ENCODE results near the gene CD70.
A peak's percentile ranks its signal among the peaks of the same experiment; 100 is the strongest.
"Not testable (repeated sequence)": the region's sequence is repeated elsewhere in the genome, so short reads cannot be mapped to it uniquely, and the experiment has no call there.

Gene CD70

DNA sequence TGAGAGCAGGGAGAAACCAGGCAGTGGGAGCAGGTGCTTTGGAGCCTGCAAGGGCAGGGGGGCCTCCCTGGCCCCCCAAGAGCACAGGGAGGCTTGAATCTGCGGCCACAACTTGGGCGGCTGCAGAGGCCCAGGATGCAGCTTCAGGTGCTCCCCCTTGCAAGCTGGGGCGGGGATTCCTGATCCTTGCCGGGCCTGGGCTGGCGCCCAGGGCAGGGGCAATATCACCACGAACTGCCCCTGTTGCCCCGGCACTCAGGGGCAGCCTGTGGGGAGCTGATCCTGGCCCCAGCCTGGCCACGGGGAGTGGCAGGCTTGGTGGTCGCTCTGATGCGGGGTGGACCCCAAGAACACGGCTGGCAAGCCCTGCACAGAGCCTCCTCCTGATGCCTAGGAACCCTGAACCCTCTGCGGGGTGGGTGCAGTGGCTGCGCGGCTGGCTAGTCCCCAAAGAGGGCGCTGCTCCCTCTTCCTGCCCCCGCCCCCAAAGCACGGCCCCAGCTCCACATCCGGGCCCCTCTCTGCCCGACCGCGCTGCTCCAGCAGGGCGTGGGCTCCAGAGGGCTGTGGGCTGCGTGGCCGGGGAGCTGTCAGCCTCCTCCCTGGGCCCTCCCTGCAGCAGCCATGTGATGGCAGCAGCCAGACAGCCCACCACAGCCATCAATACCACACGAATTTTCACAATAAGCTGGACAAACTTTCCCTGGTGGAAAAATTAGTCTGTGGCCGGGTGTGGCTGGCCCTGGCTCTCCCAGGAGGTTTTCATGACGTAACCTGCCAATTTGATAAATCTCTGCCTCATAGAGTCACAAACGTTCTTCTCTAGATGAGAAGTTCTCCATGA lies 39.1 kb downstream of the CD70 start:
- Histone ChIP-seq H3K27ac (ENCODE audit: low read depth in 2 of 2, low read length in 2 of 2) (no peak overlapping the region), H3K4me3 (ENCODE audit: low read length in 2 of 2) (peak overlapping the region in 1 of 2 donors; percentile 13), H3K36me3 (ENCODE audit: control insufficient read depth in 2 of 2, insufficient read depth in 2 of 2, low read length in 2 of 2) (no peaks in the 10 kb centered on the region), H3K4me1 (ENCODE audit: control insufficient read depth in 2 of 2, insufficient read depth in 2 of 2, low read length in 2 of 2) (no peaks in the 10 kb centered on the region), H3K9me3 (ENCODE audit: control insufficient read depth in 2 of 2, low read length in 2 of 2) (no peaks in the 10 kb centered on the region), H3K9ac (ENCODE audit: low read depth in 1 of 2, low read length in 2 of 2) (peak overlapping the region in 1 of 2 donors; percentile 14), H3K27me3 (ENCODE audit: control insufficient read depth in 2 of 2, insufficient read depth in 2 of 2, low read length in 2 of 2) (no peaks in the 10 kb centered on the region)

DNA sequence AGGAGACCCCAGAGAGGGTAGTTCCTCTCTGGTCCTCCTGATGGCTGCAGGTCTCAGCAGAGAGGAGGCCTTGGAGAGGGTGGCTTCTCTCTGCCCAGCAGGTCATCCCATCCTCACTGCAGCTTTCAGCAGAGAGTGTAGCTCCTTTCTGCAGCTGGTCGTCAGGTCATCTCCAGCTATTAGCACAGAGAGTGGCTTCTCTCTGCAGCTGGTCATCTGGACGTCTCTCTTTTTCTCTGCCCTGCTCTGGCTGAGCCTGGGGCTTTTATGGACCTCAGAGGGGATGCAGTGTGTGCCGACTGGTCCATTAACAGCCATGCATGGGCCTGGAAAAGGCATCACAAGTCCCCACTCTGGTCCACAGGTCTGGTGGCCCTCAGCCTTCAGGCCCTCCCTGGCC lies 39.9 kb downstream of the CD70 start:
- Histone ChIP-seq H3K9ac (ENCODE audit: low read depth in 1 of 2, low read length in 2 of 2) (no peak overlapping the region), H3K9me3 (ENCODE audit: control insufficient read depth in 2 of 2, low read length in 2 of 2) (no peaks in the 10 kb centered on the region), H3K27me3 (ENCODE audit: control insufficient read depth in 2 of 2, insufficient read depth in 2 of 2, low read length in 2 of 2) (no peaks in the 10 kb centered on the region), H3K4me3 (ENCODE audit: low read length in 2 of 2) (no peak overlapping the region), H3K27ac (ENCODE audit: low read depth in 2 of 2, low read length in 2 of 2) (no peak overlapping the region), H3K36me3 (ENCODE audit: control insufficient read depth in 2 of 2, insufficient read depth in 2 of 2, low read length in 2 of 2) (no peaks in the 10 kb centered on the region), H3K4me1 (ENCODE audit: control insufficient read depth in 2 of 2, insufficient read depth in 2 of 2, low read length in 2 of 2) (no peaks in the 10 kb centered on the region)

DNA sequence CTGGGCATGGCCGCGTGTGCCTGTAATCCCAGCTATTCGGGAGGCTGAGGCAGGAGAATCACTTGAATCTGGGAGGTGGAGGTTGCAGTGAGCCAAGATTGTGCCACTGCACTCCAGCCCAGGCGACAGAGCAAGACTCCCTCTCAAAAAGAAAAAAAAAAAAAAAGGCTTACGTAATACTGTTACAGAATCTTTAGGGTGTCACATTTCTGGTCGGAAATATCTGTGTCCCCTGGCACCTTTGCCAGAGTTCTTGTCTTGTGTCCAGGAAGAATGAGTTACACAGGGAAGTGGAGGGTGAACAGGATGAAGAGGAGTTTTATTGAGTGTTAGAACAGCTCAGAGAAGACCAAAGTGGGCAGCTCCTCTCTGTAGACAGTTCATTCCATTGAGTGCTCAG lies 40.3 kb downstream of the CD70 start:
- H3K27ac ChIP-seq (ENCODE audit: low read depth in 2 of 2, low read length in 2 of 2); H3K36me3 ChIP-seq (ENCODE audit: control insufficient read depth in 2 of 2, insufficient read depth in 2 of 2, low read length in 2 of 2); H3K4me1 ChIP-seq (ENCODE audit: control insufficient read depth in 2 of 2, insufficient read depth in 2 of 2, low read length in 2 of 2); H3K4me3 ChIP-seq (ENCODE audit: low read length in 2 of 2); H3K9me3 ChIP-seq (ENCODE audit: control insufficient read depth in 2 of 2, low read length in 2 of 2); H3K27me3 ChIP-seq (ENCODE audit: control insufficient read depth in 2 of 2, insufficient read depth in 2 of 2, low read length in 2 of 2); H3K9ac ChIP-seq (ENCODE audit: low read depth in 1 of 2, low read length in 2 of 2): not testable (repeated sequence)

DNA sequence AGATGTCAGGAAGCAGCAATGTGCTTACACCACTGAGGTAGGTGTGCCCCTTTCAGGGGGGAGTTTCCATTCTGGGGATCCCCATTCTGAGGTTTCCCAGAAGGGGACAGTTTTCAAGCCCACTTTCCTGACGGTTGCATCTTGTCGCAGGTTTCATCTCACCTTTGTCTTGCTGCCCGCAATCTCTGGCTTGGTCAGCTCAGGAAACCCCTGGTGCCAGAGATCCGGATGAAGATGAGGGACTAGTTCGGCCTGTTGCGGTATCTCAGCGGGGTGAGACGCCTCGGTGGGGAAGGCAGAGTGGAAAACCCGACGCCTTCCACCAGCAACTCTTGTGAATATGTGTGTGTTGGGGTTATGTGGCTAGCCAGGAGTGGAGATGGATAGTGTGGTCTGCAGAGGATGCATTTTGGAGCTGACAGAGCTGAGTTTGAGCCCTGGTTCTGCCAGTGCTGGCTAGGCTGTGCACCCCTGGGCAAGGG lies 47.0 kb downstream of the CD70 start:
- H3K27me3 ChIP-seq (ENCODE audit: control insufficient read depth in 2 of 2, insufficient read depth in 2 of 2, low read length in 2 of 2) = no peaks in the 10 kb centered on the region
- no peak overlapping the region for H3K4me3 ChIP-seq (ENCODE audit: low read length in 2 of 2)
- no peaks in the 10 kb centered on the region for H3K9me3 ChIP-seq (ENCODE audit: control insufficient read depth in 2 of 2, low read length in 2 of 2)
- H3K36me3 ChIP-seq (ENCODE audit: control insufficient read depth in 2 of 2, insufficient read depth in 2 of 2, low read length in 2 of 2) = no peaks in the 10 kb centered on the region
- H3K4me1 ChIP-seq (ENCODE audit: control insufficient read depth in 2 of 2, insufficient read depth in 2 of 2, low read length in 2 of 2) = peaks cover 0 to 2% of the 10 kb centered on the region in 2 donors
- H3K9ac ChIP-seq (ENCODE audit: low read depth in 1 of 2, low read length in 2 of 2) = no peak overlapping the region
- no peak overlapping the region for H3K27ac ChIP-seq (ENCODE audit: low read depth in 2 of 2, low read length in 2 of 2)

DNA sequence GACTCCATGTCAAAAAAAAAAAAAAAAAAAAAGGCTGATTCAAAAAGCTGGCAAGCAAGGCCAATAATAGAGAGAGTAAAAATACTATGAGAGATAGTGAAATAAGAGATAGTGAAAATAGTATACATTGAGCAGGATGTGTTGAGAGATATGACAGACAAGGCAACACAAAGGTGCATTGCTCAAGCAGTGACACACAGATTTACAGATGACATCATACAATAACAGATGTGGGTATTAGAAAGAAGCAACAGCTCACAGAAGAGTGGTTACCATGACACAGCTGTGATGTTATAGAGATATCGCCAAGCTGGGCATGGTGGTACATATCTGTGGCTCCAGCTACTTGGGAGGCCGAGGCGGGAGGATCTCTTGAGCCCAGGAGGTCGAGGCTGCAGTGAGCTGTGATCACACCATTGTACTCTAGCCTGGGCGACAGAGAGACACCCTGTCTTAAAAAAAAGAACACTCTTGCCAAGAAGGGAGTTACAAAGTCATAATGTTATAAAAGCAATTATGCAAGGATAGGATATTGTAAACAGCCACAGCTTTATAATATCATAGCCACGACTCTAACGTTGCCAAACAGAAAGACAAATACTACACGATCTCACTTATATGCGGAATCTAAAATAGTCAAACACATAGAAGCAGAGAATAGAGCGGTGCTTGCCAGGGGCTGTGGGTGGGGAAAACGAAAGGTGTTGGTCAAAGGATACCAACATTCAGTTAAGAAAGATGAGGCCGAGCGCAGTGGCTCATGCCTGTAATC lies 49.8 kb downstream of the CD70 start:
- H3K9me3 ChIP-seq (ENCODE audit: control insufficient read depth in 2 of 2, low read length in 2 of 2) = no peaks in the 10 kb centered on the region
- no peaks in the 10 kb centered on the region for H3K36me3 ChIP-seq (ENCODE audit: control insufficient read depth in 2 of 2, insufficient read depth in 2 of 2, low read length in 2 of 2)
- no peak overlapping the region for H3K4me3 ChIP-seq (ENCODE audit: low read length in 2 of 2)
- no peak overlapping the region for H3K9ac ChIP-seq (ENCODE audit: low read depth in 1 of 2, low read length in 2 of 2)
- peaks cover 0 to 7% of the 10 kb centered on the region in 2 donors for H3K4me1 ChIP-seq (ENCODE audit: control insufficient read depth in 2 of 2, insufficient read depth in 2 of 2, low read length in 2 of 2)
- no peak overlapping the region for H3K27ac ChIP-seq (ENCODE audit: low read depth in 2 of 2, low read length in 2 of 2)
- H3K27me3 ChIP-seq (ENCODE audit: control insufficient read depth in 2 of 2, insufficient read depth in 2 of 2, low read length in 2 of 2) = no peaks in the 10 kb centered on the region

DNA sequence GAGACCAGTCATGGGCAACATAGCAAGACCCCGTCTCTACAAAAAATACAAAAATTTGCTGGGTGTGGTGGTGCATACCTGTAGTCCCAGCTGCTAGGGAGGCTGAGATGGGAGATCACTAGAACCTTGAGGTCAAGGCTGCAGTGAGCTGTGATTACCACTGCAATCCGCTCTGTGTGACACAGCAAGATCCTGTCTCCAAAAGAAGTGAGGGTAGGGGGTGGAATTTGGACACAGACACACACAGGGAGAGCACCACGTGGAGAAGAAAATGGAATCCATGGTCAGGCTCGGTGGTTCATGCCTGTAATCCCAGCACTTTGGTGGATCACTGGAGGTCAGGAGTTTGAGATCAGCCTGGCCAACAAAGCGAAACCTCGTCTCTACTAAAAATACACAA lies 51.4 kb downstream of the CD70 start:
- H3K27me3 ChIP-seq (ENCODE audit: control insufficient read depth in 2 of 2, insufficient read depth in 2 of 2, low read length in 2 of 2) = no peaks in the 10 kb centered on the region
- H3K9me3 ChIP-seq (ENCODE audit: control insufficient read depth in 2 of 2, low read length in 2 of 2) = no peaks in the 10 kb centered on the region
- H3K4me1 ChIP-seq (ENCODE audit: control insufficient read depth in 2 of 2, insufficient read depth in 2 of 2, low read length in 2 of 2) = peaks cover 0 to 7% of the 10 kb centered on the region in 2 donors
- no peak overlapping the region for H3K4me3 ChIP-seq (ENCODE audit: low read length in 2 of 2)
- no peak overlapping the region for H3K9ac ChIP-seq (ENCODE audit: low read depth in 1 of 2, low read length in 2 of 2)
- no peak overlapping the region for H3K27ac ChIP-seq (ENCODE audit: low read depth in 2 of 2, low read length in 2 of 2)
- peaks cover 0 to 2% of the 10 kb centered on the region in 2 donors for H3K36me3 ChIP-seq (ENCODE audit: control insufficient read depth in 2 of 2, insufficient read depth in 2 of 2, low read length in 2 of 2)

All from mucosa of rectum (tissue), 2 donors.